Retinal pigment epithelial cell (primary cell): ENCODE results near the gene SNX6.
"Not testable (repeated sequence)": the region's sequence is repeated elsewhere in the genome, so short reads cannot be mapped to it uniquely, and the experiment has no call there.

Source experiments
- DNase-seq: peaks from one replicate; pipeline ENCODE4 v3.0.0-alpha.2; 2010; ENCODE audit warnings: low read depth
- H3K4me3 ChIP-seq: 2 replicates; pipeline ENCODE4 v1.5.1; 2011; ENCODE audit warnings: mild to moderate bottlenecking, low read length, control low read depth, moderate library complexity
- TF ChIP-seq, protein P1 (sequence below): conservative IDR thresholded peaks from 2 replicates; pipeline ENCODE4 v1.5.1; 2011; ENCODE audit warnings: low read depth, low read length, control low read depth, inconsistent platforms

SNX6 gene

DNA sequence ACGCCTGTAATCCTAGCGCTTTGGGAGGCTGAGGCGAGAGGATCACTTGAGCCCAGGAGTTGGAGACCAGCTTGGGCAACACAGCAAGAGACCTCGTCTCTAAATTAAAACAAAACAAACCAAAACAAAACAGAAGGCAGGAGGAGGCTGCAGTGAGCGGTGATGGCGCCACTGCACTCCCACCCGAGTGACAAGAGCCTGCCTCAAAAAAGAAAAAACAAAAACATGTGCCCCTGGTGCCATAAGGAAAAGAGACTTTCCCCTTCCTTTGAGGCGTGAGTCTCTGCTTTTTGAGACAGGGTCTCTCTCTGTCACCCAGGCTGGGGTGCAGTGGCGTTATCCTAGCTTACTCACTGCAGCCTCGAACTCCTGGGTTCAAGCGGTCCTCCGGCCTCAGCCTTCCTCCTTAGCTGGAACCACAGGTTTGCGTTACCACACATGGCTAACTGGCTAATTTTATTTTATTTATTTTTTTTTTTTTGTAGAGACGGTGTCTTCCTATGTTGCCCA is 81.4 kb downstream of the SNX6 start:
- TF ChIP-seq, protein P1, sequence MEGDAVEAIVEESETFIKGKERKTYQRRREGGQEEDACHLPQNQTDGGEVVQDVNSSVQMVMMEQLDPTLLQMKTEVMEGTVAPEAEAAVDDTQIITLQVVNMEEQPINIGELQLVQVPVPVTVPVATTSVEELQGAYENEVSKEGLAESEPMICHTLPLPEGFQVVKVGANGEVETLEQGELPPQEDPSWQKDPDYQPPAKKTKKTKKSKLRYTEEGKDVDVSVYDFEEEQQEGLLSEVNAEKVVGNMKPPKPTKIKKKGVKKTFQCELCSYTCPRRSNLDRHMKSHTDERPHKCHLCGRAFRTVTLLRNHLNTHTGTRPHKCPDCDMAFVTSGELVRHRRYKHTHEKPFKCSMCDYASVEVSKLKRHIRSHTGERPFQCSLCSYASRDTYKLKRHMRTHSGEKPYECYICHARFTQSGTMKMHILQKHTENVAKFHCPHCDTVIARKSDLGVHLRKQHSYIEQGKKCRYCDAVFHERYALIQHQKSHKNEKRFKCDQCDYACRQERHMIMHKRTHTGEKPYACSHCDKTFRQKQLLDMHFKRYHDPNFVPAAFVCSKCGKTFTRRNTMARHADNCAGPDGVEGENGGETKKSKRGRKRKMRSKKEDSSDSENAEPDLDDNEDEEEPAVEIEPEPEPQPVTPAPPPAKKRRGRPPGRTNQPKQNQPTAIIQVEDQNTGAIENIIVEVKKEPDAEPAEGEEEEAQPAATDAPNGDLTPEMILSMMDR, result no peak

DNA sequence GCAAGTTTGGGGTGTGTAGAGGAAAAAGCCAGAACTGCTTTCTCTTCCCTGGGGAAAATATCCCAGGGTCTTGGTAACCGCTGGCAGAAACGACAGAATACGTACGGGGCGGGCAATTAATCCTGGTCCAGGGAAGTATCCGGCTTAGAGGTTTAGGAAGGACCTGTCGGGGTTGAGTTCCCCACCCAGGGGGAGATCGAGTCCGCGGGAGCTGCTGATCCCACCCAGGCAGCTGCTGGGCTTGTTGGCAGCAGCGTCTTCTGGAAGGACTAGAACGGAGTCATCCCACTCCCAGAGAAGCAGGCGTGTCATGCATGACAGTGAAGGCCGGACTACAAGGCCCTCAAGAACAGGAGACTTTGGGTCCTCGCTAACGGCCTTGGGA is 82.8 kb downstream of the SNX6 start:
- not testable (repeated sequence) for DNase-seq, H3K4me3 ChIP-seq

More for the DNA sequence above, 81.4 kb downstream of the SNX6 start:
- DNase-seq, result no peak
- H3K4me3 ChIP-seq, result no peak overlapping the region

DNA sequence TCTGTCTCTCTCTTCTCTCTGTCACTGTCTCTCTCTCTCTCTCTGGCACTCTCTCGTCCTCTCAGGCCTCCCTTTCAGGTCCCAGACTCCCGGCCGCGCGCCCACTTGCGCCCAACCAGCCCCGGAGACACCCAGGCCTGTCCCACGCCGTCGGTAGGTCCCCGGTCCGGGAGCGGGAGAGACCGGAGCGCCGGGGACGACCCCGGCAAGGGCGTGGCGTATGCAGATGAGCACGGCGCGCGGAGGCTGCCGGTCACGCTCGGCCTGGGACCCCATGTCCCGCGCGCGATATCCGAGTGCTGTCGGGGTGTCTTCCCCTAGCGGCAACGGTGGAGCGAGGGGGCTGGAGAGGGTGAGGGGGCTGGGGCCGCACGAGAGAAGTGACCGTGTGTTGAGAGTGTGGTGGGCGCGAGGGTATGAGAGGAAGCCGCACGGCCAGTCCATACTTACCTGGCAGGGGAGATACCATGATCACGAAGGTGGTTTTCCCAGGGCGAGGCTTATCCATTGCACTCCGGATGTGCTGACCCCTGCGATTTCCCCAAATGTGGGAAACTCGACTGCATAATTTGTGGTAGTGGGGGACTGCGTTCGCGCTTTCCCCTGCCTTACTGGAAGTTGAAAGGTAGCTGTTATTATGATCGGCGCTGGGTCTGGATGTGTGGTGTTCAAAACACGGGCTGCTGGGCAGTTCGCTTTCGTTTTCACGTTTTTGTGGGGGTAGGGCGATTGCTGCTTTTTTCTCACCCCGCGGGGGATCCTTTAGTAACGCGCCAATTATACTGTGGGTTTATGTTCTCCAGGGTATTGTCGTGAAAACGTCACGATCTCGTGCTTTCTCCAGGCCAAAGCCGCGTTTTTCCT is 83.4 kb downstream of the SNX6 start:
- H3K4me3 ChIP-seq, DNase-seq: not testable (repeated sequence)

DNA sequence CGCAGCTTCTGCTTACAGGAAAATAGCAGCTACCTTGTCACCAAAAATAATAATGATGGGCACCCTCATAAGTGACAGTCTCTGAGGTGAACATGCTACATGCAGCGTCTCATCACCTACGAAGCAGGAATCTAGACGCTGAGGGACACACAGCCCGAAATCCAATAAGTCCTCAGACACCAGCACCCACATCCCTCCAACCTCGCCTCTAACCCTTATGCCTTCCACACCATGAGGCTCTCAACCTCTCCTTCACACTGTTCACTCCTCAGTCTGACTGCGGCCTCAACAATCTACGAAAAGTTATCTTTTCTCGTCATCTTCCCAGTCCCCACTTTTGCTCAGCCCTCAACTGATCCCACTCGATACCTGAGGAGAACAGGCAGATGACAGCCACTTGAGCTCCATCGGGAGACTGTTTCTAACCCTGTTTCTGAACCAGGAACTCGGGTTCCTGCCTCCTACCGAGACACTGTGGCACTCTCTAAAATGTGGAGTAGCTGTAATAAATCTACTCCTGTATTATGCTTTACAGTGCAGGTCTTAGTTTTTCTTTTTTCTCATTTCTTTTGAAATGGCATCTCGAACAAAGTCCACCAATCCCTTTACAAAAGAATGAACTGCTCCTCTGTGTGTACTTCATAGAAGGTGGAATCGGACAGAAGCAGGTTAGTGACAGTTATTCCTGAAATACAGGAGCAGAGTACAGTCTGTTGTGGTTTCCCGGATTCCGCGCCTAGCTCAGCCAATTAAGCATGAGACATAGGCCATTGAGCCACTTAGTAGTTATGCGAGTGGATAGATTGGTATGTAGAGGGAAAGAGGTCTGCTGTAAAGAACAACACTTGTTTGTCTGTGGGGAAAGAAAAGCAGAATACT is 89.5 kb downstream of the SNX6 start:
- DNase-seq, result not testable (repeated sequence)
- peak overlapping the region; percentile 96 for H3K4me3 ChIP-seq

DNA sequence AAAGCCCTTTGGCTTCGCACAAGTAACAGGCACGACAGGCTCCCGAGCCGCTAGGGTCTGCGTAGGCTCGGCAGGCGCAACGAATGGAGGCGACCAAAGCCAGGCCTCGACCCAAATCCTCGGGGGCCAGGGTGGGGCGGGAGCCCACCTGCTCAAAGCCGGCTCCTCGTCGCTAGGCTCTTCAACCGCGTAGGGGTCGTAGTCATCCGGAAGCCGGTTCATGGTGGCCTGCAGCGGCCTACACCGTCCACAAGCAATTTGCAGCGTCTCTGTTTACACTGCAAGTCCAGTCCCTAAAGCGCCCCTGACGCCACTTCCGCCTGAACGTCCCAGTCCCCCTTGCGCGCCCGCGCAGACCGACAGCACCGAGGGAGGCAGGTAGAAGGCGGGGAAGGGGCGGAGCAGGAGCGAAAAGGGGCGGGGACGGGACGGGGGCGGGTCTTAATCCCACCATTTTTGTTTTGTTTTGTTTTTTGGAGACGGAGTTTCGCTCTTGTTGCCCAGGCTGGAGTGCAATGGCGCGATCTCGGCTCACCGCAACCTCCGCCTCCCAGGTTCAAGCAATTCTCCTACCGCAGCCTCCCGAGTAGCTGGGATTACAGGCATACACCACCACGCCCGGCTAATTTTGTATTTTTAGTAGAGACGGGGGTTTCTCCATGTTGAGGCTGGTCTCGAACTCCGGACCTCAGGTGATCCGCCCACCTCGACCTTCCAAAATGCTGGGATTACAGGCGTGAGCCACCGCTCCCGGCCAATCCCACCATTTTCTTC is 90.4 kb downstream of the SNX6 start, which contains the start of gene EAPP:
Gene EAPP, minus strand, starts transcription at position 295 of the 774 bp plus-strand sequence. Its CDS starts 73 bp downstream, at position 222.
- TF ChIP-seq, protein P1, result no peak
- peak; percentile 89 for DNase-seq
- peak within 1 kb of the TSS; percentile 96 for H3K4me3 ChIP-seq

DNA sequence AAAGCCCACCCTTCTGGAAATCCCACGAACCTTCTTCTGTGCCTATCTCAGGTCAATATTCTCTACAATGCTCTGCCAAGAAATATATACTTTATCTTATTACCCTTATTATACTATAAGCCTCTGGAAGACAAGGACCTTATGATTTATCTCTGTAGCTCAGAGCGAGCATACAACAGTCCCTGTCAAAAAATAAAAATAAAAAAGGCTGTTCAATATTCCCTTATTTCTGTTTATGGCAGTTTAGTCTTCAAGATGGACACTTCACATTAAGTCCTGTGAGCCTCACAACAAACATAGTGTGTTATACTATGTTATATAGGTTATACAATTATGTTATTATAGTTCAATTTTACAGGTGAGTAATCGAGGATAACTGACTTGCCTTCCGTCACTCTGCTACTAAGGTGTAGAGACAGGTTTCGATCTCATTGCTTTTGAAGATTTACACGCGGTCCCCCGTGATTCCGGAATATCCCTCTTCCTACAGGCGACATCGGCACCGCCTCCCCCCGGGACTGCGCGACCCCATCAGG is 91.0 kb downstream of the SNX6 start:
- H3K4me3 ChIP-seq, result peak overlapping the region; percentile 96

DNA sequence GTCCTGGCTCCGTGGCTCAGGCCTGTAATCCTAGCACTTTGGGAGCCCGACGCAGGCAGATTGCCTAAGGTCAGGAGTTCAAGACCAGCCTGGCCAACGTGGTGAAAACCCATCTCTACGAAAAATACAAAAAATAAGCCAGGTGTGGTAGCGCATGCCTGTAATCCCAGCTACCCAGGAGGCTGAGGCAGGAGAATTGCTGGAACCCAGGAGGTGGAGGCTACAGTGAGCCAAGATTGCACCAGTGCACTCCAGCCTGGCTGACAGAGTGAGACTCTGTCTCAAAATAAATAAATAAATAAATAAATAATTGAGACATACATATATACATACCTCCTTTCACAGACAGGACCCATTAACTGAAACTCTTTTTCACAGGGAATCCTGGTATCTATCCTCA is 91.9 kb downstream of the SNX6 start:
- DNase-seq, result not testable (repeated sequence)
- peak overlapping the region; percentile 96 for H3K4me3 ChIP-seq

More for the DNA sequence above, 91.0 kb downstream of the SNX6 start:
- no peak for DNase-seq
- TF ChIP-seq, protein P1, result no peak

DNA sequence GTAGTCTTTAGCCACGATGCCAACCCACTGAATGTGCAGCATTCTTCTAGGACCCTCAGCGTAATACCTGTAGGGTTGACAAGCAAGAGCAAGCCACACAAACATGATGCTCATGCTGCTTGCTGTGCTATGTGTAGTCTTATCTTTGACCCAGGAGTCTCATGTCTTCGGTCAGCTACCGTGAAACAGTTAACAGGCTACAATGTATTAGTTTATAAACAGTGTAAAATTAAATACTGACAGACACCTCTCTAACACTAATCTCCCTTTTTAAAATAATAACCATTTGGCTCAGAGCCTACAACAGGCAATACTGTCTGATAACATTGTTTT is 92.3 kb downstream of the SNX6 start:
- H3K4me3 ChIP-seq, result no peak overlapping the region
- TF ChIP-seq, protein P1, result no peak
- DNase-seq, result no peak
